Liver (tissue), 9 donors: ENCODE results near the gene PTH2. TPM values are rescaled to one million over a fixed set of nuclear protein-coding genes. Genes with fewer than 3 reads are reported as not detected.

ENCODE experiments used
- DNase-seq: peaks from one replicate; pipeline ENCODE4 v3.0.0-alpha.2; 2017; ENCODE audit warnings: low spot score
- H3K27ac ChIP-seq, 2 donors: one replicate each; pipeline ENCODE4 v1.7.0; 2013; ENCODE audit warnings: inconsistent platforms in 2 of 2, low read length in 2 of 2, control low read depth in 1 of 2, low read depth in 1 of 2, mild to moderate bottlenecking in 1 of 2
- H3K27me3 ChIP-seq, 4 donors: one replicate each; pipeline versions ENCODE4 v1.6.1 to v1.7.0; 2013; ENCODE audit warnings: low read length in 3 of 4, inconsistent platforms in 1 of 4, mild to moderate bottlenecking in 1 of 4, moderate library complexity in 1 of 4; ENCODE audit not compliant: control insufficient read depth in 4 of 4, insufficient read depth in 4 of 4
- H3K36me3 ChIP-seq, 4 donors: one replicate each; pipeline versions ENCODE4 v1.6.1 to v1.7.0; 2013; ENCODE audit warnings: low read length in 3 of 4, mild to moderate bottlenecking in 3 of 4, low read depth in 1 of 4, moderate library complexity in 1 of 4; ENCODE audit not compliant: control insufficient read depth in 4 of 4, insufficient read depth in 3 of 4
- H3K4me1 ChIP-seq, 4 donors: one replicate each; pipeline versions ENCODE4 v1.6.1 to v1.7.0; 2013; ENCODE audit warnings: low read length in 3 of 4, mild to moderate bottlenecking in 3 of 4, moderate library complexity in 1 of 4; ENCODE audit not compliant: control insufficient read depth in 4 of 4, insufficient read depth in 4 of 4
- H3K4me3 ChIP-seq, 3 donors: one replicate each; pipeline versions ENCODE4 v1.6.1 to v1.7.0; 2013; ENCODE audit warnings: low read length in 3 of 3, control low read depth in 1 of 3, low read depth in 1 of 3, mild to moderate bottlenecking in 1 of 3
- H3K9ac ChIP-seq, 2 donors: one replicate each; pipeline ENCODE4 v1.7.0; 2013; ENCODE audit warnings: low read length in 2 of 2, mild to moderate bottlenecking in 2 of 2, moderate library complexity in 2 of 2, control low read depth in 1 of 2, low read depth in 1 of 2
- H3K9me3 ChIP-seq, 4 donors: one replicate each; pipeline versions ENCODE4 v1.6.1 to v1.7.0; 2013; ENCODE audit warnings: low read length in 3 of 4; ENCODE audit not compliant: control insufficient read depth in 4 of 4
- CTCF ChIP-seq: fragments of 150-350 bp; IDR thresholded peaks from 2 replicates; pipeline ENCODE4 v1.5.1; 2017; ENCODE audit warnings: improper control_type of control experiment, low read depth, low read length; ENCODE audit not compliant: missing input control
- EGR1 ChIP-seq, 2 donors: IDR thresholded peaks; 2 replicates each; pipeline ENCODE4 v1.6.1; 2016 to 2018; ENCODE audit warnings: antibody characterized with exemption in 2 of 2, low read depth in 2 of 2
- FOXA1 ChIP-seq: IDR thresholded peaks from 2 replicates; pipeline ENCODE4 v1.6.1; 2016; ENCODE audit warnings: antibody characterized with exemption
- FOXA2 ChIP-seq: IDR thresholded peaks from 2 replicates; pipeline ENCODE4 v1.6.1; 2016; ENCODE audit warnings: antibody characterized with exemption
- GABPA ChIP-seq, 2 donors: IDR thresholded peaks in 1 of 2; conservative IDR thresholded peaks in 1 of 2; 2 replicates each; pipeline ENCODE4 v1.6.1; 2016; ENCODE audit warnings: antibody characterized with exemption in 2 of 2, mild to moderate bottlenecking in 1 of 2, moderate library complexity in 1 of 2
- HNF4G ChIP-seq: IDR thresholded peaks from 2 replicates; pipeline ENCODE4 v1.6.1; 2016; ENCODE audit warnings: antibody characterized with exemption
- JUND ChIP-seq, 2 donors: IDR thresholded peaks; 2 replicates each; pipeline ENCODE4 v1.6.1; 2016; ENCODE audit warnings: antibody characterized with exemption in 2 of 2
- MAX ChIP-seq: IDR thresholded peaks from 2 replicates; pipeline ENCODE4 v1.6.1; 2016; ENCODE audit warnings: antibody characterized with exemption
- NR2F2 ChIP-seq: IDR thresholded peaks from 2 replicates; pipeline ENCODE4 v1.6.1; 2016; ENCODE audit warnings: antibody characterized with exemption
- RAD21 ChIP-seq, 2 donors: IDR thresholded peaks; 2 replicates each; pipeline ENCODE4 v1.6.1; 2016; ENCODE audit warnings: antibody characterized with exemption in 2 of 2, mild to moderate bottlenecking in 2 of 2
- RXRA ChIP-seq, 2 donors: IDR thresholded peaks; 2 replicates each; pipeline ENCODE4 v1.6.1; 2017 to 2018; ENCODE audit warnings: antibody characterized with exemption in 2 of 2, mild to moderate bottlenecking in 1 of 2
- SP1 ChIP-seq: IDR thresholded peaks from 2 replicates; pipeline ENCODE4 v1.6.1; 2018; ENCODE audit warnings: antibody characterized with exemption, mild to moderate bottlenecking
- TAF1 ChIP-seq: conservative IDR thresholded peaks from 2 replicates; pipeline ENCODE4 v1.6.1; 2016; ENCODE audit warnings: antibody characterized with exemption, mild to moderate bottlenecking
- YY1 ChIP-seq: IDR thresholded peaks from 2 replicates; pipeline ENCODE4 v1.6.1; 2016; ENCODE audit warnings: antibody characterized with exemption, mild to moderate bottlenecking
- WGBS: extraction: QIAGEN DNeasy Blood & Tissue Kit; methylation state at CpG from one replicate; pipeline ENCODE4 v1.1.7; 2013; 5-methylcytosine and 5-hydroxymethylcytosine counted together
- polyA plus RNA-seq, 2 donors: library from polyadenylated mRNA; stranded (reverse) in 1 of 2; unstranded in 1 of 2; fragments of 200-250 nt in 1 of 2; fragments of >200 nt in 1 of 2; fragmentation: Nextera tagmentation in 1 of 2; extraction: Ambion mirVana in 1 of 2; gene quantifications; one replicate each; pipeline versions ENCODE4 v1.2.1 to v1.2.3, GENCODE V29; 2013 to 2015
- total RNA-seq, 2 donors: library from RNA; depleted of rRNA; stranded (reverse); fragments of >200 nt; gene quantifications; one replicate each; pipeline ENCODE4 v1.2.3, GENCODE V29; 2014
- TF ChIP-seq, protein P1 (sequence below): IDR thresholded peaks from 2 replicates; pipeline ENCODE4 v1.6.1; 2016; ENCODE audit warnings: antibody characterized with exemption
- TF ChIP-seq, protein P2 (sequence below): IDR thresholded peaks from 2 replicates; pipeline ENCODE4 v1.6.1; 2016; ENCODE audit warnings: antibody characterized with exemption, mild to moderate bottlenecking
- TF ChIP-seq, protein P3 (sequence below): IDR thresholded peaks from 2 replicates; pipeline ENCODE4 v1.6.1; 2016; ENCODE audit warnings: antibody characterized with exemption
- donor health status: healthy.
- donor health status: healthy.
- donor health status: healthy.
- donor health status: healthy.
- donor health status: healthy.

PTH2 gene
- not detected for total RNA-seq
- not detected for polyA plus RNA-seq

DNA sequence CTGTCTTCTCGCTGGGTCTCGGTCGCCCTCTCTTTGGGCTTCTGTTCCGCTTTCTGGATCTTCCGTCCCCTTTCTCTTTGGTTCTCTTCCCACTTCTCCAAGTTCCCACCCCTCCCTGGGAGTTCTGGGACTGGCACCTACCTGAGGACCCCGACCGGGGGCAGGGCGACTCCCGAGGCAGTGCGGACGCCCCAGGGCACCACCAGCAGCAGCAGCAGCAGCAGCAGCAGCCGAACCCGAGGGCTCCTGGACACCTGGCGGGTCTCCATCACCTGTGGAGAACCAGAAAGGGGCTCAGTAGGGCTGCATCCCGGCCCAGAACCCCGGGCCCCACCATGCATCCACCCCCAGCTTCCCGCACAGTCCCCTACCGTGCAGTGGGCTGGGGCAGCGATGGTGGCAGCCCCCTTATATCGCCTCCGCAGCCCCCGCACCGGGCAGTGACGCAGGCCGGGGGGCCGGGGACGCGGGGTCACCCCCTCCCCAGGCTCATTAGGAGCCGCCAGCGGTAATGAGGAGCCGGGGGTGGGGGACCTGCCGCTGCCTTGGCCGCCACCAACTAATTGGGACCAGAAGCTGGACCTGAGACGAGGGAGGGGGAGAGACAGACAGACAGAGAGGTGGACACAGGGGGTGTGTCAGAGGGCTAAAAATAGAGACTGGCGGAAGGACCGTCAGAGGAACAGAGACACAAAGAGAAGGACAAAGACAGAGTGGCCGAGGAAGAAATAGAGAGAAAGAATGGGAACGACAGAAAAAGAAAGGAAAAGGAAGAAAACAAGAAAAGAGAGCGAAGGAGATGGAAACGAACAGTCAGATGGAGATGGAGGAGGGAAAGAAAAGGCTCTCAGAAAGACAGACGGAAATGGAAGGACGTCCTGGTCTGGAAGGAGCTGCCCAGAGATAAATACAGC, at the start of gene PTH2:
PTH2 (minus strand) TSS at position 371 of the 914 bp plus-strand sequence; CDS start at position 269, 102 bp downstream.
- H3K27ac ChIP-seq: no peak within 1 kb of the TSS
- no peak for DNase-seq
- no peak within 1 kb of the TSS for H3K4me3 ChIP-seq
- H3K9me3 ChIP-seq: no peaks in the 10 kb centered on the region
- H3K27me3 ChIP-seq: peaks cover 6 to 33% (median 18%) of the 10 kb centered on the region in 4 donors
- peaks cover 5 to 11% (median 8%) of the 10 kb centered on the region in 4 donors for H3K4me1 ChIP-seq
- no peak within 1 kb of the TSS for H3K9ac ChIP-seq
- no peaks in the 10 kb centered on the region for H3K36me3 ChIP-seq
- 10% methylated on average over 42 of the region's 42 CpGs for WGBS
- TF ChIP-seq NR2F2: no peak

GRCh38 chr19:49472936-49473335, 49.7 kb upstream of the PTH2 start:
- TF ChIP-seq TAF1 (no peak), CTCF (no peak), SP1 (no peak), EGR1 (IDR thresholded peaks at IDR 0.05; ENCODE audit: low read depth in 2 of 2) (no peak)
- TF ChIP-seq, protein P1, sequence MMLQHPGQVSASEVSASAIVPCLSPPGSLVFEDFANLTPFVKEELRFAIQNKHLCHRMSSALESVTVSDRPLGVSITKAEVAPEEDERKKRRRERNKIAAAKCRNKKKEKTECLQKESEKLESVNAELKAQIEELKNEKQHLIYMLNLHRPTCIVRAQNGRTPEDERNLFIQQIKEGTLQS: no peak
- Histone ChIP-seq H3K27me3 (no peaks in the 10 kb centered on the region), H3K4me3 (no peak overlapping the region)

GRCh38 chr19:49470615-49470978, 47.4 kb upstream of the PTH2 start:
- H3K4me1 ChIP-seq: peaks cover 0 to 11% (median 6%) of the 10 kb centered on the region in 4 donors
- H3K9me3 ChIP-seq: no peaks in the 10 kb centered on the region
- 86% methylated on average over 8 of the region's 8 CpGs for WGBS
- no peak overlapping the region for H3K4me3 ChIP-seq
- peaks cover 0 to 3% (median under 1%) of the 10 kb centered on the region in 4 donors for H3K36me3 ChIP-seq
- no peak overlapping the region for H3K27ac ChIP-seq
- no peaks in the 10 kb centered on the region for H3K27me3 ChIP-seq
- no peak for DNase-seq
- H3K9ac ChIP-seq: no peak overlapping the region
- TF ChIP-seq MAX (no peak), RXRA (IDR thresholded peaks at IDR 0.05) (no peak), FOXA1 (no peak), CTCF (no peak), GABPA (IDR thresholded peaks at IDR 0.05 in 1 of 2, conservative IDR thresholded peaks at IDR 0.05 in 1 of 2) (no peak), YY1 (no peak), FOXA2 (no peak), EGR1 (IDR thresholded peaks at IDR 0.05; ENCODE audit: low read depth in 2 of 2) (no peak), HNF4G (no peak), JUND (IDR thresholded peaks at IDR 0.05) (no peak), NR2F2 (no peak), RAD21 (IDR thresholded peaks at IDR 0.05) (no peak)
- TF ChIP-seq, protein P2, sequence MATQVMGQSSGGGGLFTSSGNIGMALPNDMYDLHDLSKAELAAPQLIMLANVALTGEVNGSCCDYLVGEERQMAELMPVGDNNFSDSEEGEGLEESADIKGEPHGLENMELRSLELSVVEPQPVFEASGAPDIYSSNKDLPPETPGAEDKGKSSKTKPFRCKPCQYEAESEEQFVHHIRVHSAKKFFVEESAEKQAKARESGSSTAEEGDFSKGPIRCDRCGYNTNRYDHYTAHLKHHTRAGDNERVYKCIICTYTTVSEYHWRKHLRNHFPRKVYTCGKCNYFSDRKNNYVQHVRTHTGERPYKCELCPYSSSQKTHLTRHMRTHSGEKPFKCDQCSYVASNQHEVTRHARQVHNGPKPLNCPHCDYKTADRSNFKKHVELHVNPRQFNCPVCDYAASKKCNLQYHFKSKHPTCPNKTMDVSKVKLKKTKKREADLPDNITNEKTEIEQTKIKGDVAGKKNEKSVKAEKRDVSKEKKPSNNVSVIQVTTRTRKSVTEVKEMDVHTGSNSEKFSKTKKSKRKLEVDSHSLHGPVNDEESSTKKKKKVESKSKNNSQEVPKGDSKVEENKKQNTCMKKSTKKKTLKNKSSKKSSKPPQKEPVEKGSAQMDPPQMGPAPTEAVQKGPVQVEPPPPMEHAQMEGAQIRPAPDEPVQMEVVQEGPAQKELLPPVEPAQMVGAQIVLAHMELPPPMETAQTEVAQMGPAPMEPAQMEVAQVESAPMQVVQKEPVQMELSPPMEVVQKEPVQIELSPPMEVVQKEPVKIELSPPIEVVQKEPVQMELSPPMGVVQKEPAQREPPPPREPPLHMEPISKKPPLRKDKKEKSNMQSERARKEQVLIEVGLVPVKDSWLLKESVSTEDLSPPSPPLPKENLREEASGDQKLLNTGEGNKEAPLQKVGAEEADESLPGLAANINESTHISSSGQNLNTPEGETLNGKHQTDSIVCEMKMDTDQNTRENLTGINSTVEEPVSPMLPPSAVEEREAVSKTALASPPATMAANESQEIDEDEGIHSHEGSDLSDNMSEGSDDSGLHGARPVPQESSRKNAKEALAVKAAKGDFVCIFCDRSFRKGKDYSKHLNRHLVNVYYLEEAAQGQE: no peak
- TF ChIP-seq, protein P3, sequence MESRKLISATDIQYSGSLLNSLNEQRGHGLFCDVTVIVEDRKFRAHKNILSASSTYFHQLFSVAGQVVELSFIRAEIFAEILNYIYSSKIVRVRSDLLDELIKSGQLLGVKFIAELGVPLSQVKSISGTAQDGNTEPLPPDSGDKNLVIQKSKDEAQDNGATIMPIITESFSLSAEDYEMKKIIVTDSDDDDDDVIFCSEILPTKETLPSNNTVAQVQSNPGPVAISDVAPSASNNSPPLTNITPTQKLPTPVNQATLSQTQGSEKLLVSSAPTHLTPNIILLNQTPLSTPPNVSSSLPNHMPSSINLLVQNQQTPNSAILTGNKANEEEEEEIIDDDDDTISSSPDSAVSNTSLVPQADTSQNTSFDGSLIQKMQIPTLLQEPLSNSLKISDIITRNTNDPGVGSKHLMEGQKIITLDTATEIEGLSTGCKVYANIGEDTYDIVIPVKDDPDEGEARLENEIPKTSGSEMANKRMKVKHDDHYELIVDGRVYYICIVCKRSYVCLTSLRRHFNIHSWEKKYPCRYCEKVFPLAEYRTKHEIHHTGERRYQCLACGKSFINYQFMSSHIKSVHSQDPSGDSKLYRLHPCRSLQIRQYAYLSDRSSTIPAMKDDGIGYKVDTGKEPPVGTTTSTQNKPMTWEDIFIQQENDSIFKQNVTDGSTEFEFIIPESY: no peak

More at GRCh38 chr19:49472936-49473335, 49.7 kb upstream of the PTH2 start:
- H3K9me3 ChIP-seq: no peaks in the 10 kb centered on the region
- no peaks in the 10 kb centered on the region for H3K36me3 ChIP-seq
- WGBS: 76% methylated on average over 9 of the region's 9 CpGs
- H3K4me1 ChIP-seq: peaks cover 0 to 11% (median 6%) of the 10 kb centered on the region in 4 donors
- no peak for DNase-seq
- H3K27ac ChIP-seq: no peak overlapping the region
- H3K9ac ChIP-seq: no peak overlapping the region
